RWPE1 (cell line): ENCODE data around the gene DDX41.

Source experiments
- CTCF ChIA-PET: fragments of 350-600 bp; sonication (Branson Sonifier 250); formaldehyde crosslinking; extraction: SDS; loops from one replicate; lab custom pipeline; 2021; lab: Yijun Ruan, JAX
- POLR2A ChIA-PET: fragments of 400-600 bp; formaldehyde crosslinking; extraction: SDS; loops from one replicate; lab custom pipeline; 2020; ENCODE audit warnings: antibody characterized with exemption; ENCODE audit not compliant: low non-redundant PET; lab: Yijun Ruan, JAX
- DNase-seq: peaks from one replicate; pipeline ENCODE4 v3.0.0; 2012; ENCODE audit warnings: low spot score
- H3K27ac ChIP-seq: fragments of 450-650 bp; 2 replicates; pipeline ENCODE4 v1.5.1; 2017
- TF ChIP-seq, protein P1 (sequence below): fragments of 450-650 bp; conservative IDR thresholded peaks from 2 replicates; pipeline ENCODE4 v1.5.1; 2017; ENCODE audit warnings: low read depth, mild to moderate bottlenecking

The DDX41 gene

DNA sequence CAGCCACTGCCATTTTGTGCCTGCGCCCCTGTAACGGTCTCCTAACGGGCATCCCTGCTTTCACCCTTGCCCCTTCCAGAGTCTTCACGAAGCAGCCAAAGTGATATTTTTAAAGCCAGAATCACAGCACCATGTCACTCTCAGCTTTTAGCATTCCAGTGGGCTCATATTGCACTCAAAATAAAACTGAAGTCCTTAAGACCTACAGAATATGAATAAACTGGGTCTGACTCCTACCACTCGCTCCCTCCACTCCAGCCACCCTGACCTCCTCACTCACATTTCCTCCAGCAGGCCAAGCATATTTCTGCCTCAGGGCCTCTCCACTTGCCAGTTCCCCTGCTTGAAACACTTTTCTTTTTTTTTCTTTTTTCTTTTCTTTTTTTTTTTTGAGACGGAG is 16.9 kb downstream of the DDX41 start:
- TF ChIP-seq, protein P1, sequence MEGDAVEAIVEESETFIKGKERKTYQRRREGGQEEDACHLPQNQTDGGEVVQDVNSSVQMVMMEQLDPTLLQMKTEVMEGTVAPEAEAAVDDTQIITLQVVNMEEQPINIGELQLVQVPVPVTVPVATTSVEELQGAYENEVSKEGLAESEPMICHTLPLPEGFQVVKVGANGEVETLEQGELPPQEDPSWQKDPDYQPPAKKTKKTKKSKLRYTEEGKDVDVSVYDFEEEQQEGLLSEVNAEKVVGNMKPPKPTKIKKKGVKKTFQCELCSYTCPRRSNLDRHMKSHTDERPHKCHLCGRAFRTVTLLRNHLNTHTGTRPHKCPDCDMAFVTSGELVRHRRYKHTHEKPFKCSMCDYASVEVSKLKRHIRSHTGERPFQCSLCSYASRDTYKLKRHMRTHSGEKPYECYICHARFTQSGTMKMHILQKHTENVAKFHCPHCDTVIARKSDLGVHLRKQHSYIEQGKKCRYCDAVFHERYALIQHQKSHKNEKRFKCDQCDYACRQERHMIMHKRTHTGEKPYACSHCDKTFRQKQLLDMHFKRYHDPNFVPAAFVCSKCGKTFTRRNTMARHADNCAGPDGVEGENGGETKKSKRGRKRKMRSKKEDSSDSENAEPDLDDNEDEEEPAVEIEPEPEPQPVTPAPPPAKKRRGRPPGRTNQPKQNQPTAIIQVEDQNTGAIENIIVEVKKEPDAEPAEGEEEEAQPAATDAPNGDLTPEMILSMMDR, result no peak
- ChIA-PET CTCF (interaction anchor here (0.6 to 2.0 kb wide), 5 partner anchors 16 to 547 kb away, joined by 3 to 21 read pairs (median 4); partner anchors contain the start of gene DDX41), POLR2A (no interaction called here)
- no peak overlapping the region for H3K27ac ChIP-seq
- no peak for DNase-seq

DNA sequence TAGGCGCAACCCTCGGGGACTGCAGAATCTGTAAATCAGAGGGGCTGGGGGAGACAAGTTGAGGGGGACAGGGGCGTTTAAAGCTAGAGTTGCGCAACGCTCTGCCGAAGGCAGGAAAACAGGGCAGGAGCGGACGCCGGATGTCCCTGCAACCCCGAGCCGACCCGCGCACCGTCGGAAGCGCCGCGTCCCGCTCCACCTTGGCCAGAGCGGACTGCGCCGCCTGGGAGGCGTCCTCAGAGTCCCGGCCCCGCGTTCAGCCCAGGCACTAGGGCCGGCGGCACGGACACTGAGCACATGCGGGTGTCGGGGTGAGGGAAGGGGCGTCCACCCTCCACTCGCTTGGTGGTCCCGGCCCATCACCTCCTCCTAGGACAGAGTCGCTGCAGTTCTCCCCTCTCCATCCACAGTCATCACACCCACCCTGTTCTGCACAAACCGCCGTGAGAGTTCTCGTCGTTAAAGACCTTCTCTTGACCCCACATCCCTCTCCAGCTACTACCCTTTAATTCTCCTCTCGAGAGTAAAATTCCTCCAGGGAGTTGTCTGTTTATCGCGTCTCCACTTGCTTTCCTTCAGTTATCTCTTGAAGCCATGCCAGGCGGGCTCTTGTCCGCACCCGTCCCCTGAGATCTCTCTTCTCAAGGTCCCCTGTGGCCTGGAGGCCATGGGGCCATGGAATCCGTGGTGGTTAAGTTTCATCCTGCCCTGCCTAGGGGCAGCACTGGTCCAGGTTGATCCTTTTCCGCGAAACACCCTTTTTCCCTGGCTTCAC is 18.6 kb downstream of the DDX41 start:
- TF ChIP-seq, protein P1, result no peak
- H3K27ac ChIP-seq, result peak overlapping the region; percentile 96
- POLR2A ChIA-PET, result interaction anchor here (1.1 to 1.3 kb wide), 2 partner anchors 10 to 26 kb away, joined by 3 read pairs; no protein-coding TSS in a partner anchor
- CTCF ChIA-PET, result interaction anchor here (0.6 to 3.1 kb wide), 4 partner anchors 17 to 162 kb away, joined by 3 to 14 read pairs (median 4); no protein-coding TSS in a partner anchor
- DNase-seq, result no peak

DNA sequence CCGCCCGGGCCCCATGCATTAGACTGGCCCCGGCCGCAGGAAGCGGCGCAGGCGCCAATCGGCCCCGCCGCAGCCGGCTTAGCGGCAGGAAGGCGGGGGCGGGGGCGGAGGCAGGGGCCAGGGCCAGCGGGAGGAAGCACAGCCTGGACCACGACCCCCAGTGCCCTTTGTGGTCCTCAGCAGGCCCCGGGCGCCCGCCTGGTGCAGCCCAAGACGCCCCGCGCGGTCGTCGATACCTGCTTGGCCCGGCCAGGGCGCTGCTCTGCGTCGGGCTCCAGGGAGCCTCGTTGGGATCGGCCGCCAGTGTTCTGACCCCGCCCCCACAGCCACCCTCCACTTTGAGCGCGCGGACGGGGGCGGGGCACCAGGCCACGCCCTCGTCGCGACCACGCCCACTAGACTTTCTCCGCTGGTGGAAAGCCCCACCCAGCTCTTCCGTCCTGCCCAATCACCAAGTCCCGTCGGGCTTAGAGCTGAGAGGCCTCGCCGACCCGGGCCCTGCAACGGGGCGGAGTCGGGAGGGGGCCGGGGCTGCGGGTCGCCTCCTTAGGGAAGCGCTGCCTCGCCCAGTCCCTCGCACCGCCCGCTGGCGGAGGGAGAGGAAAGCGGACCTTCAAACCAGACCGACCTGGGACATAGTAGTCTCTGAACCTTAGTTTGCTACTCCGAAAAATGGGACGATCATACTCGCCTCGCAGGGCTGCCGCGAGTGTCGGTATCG is 19.3 kb downstream of the DDX41 start, which contains the start of gene PDLIM7:
TSS of gene PDLIM7 (minus strand) at position 313 of the 721 bp plus-strand sequence. CDS start 1,092 bp downstream, outside the sequence.
- POLR2A ChIA-PET, result interaction anchor here (0.5 to 1.7 kb wide), 4 partner anchors 11 to 34 kb away, joined by 3 to 6 read pairs (median 3); no protein-coding TSS in a partner anchor
- DNase-seq, result peak; percentile 99
- CTCF ChIA-PET, result interaction anchor here (1.3 to 3.1 kb wide), 3 partner anchors 93 to 107 kb away, joined by 5 to 14 read pairs (median 5); no protein-coding TSS in a partner anchor
- TF ChIP-seq, protein P1, result no peak; the same call in 1 of the 2 replicates
- peak within 1 kb of the TSS; percentile 96 for H3K27ac ChIP-seq

DNA sequence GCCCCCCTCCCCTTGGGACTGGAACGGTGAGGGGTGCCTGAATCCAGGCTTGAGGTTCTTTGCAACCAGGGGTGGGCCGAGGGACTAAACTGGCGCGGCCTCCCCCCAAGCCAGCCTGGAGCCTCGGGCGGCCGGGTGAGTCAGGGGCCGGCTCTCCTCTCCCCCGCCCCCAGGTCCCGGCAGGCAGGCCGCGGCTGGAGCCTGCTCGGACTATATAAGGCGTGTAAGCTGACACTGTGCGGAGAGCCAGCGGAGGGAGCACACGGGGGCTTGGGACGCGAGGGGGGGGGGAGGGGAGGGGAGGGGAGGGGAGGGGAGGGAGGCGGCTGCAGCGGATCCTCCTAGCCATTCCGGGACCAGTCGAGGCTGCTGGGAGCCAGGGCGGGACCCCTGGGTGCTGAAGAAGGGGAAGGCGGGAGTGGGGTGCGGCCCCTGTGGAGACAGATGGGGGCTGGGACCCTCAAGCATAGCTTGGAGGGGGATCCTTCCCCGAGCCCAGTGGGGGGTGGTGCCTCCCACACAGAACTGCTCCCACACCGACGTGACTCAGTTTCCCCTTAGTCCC is 20.0 kb downstream of the DDX41 start:
- H3K27ac ChIP-seq, result peak overlapping the region; percentile 96
- peak; percentile 94 for DNase-seq
- TF ChIP-seq, protein P1, result no peak
- ChIA-PET POLR2A (interaction anchor here (0.5 to 1.7 kb wide), 4 partner anchors 12 to 33 kb away, joined by 3 to 6 read pairs (median 3); no protein-coding TSS in a partner anchor), CTCF (interaction anchor here (0.7 to 3.4 kb wide), 6 partner anchors 11 to 107 kb away, joined by 3 to 14 read pairs (median 4); no protein-coding TSS in a partner anchor)

DNA sequence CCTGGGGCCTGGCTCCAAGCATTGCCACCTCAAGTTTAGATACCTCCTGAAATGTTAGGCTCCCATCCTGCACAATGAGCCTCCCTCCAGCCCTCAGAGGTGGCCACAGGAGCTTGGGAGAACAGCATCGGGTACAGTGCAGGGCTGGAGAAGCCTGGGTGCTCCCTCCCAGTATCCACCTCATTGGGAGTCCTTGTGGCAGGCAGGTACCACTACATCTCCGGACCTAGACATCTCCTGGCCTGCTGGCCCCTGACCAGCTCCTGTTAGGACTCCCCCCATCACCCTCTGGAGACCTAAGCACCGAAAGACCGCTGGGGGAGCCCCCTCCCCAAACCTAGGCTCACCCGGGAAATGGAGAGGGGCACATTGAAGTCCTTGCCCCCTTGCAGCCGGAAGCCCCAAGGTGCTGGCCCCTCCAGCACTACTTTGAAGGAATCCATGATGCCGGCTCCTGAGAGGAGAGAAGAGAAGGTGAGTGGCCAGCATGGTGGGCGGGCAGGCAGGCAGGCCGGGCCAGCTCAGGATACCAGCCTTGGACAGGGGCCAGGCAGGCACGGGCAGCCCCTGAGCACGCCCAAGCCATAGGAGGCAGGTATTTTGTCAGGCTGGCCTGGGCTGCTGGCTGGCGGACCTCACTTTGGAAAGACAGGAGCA is 20.6 kb downstream of the DDX41 start:
- DNase-seq, result peak; percentile 66
- H3K27ac ChIP-seq, result peak overlapping the region; percentile 96
- TF ChIP-seq, protein P1, result peak; percentile 46; the same call in 1 of the 2 replicates
- POLR2A ChIA-PET, result interaction anchor here (1.7 kb wide), 1 partner anchor 33 kb away, joined by 6 read pairs; no protein-coding TSS in a partner anchor
- CTCF ChIA-PET, result interaction anchor here (0.7 to 3.4 kb wide), 10 partner anchors 12 to 107 kb away, joined by 3 to 14 read pairs (median 4); no protein-coding TSS in a partner anchor
